Measurements from ENCODE around the gene IFIT2. TPM values are rescaled to one million over a fixed set of nuclear protein-coding genes. Genes with fewer than 3 reads are reported as not detected.
A peak's percentile ranks its signal among the peaks of the same experiment; 100 is the strongest.

The IFIT2 gene
- total RNA-seq, 4 donors from 2014 or later = 3.3 to 10.9 (median 4.7) TPM

GRCh38 chr10:89301232-89301631 is 614 bp upstream of the IFIT2 start:
- Histone ChIP-seq H3K9me3 (no peaks in the 10 kb centered on the region), H3K27me3 (no peaks in the 10 kb centered on the region), H3K27ac (peak overlapping the region; percentile 83 to 92 (median 88)), H3K4me1 (peaks cover 0 to 29% (median 2%) of the 10 kb centered on the region in 4 donors), H3K36me3 (peaks cover 0 to 6% (median 0%) of the 10 kb centered on the region in 3 donors), H3K4me3 (peak overlapping the region; percentile 41 to 73 (median 52))
- no peak for TF ChIP-seq POLR2A (IDR thresholded peaks at IDR 0.05)
- TF ChIP-seq CTCF (IDR thresholded peaks at IDR 0.05) = no peak
- peak in 2 of 3 donors; percentile 50 to 63 for DNase-seq

- Histone ChIP-seq H3K36me3 (peaks cover 0 to 18% (median 0%) of the 10 kb centered on the region in 3 donors), H3K4me3 (peak overlapping the region; percentile 41 to 73 (median 52)), H3K27ac (peak overlapping the region; percentile 83 to 92 (median 88)), H3K9me3 (no peaks in the 10 kb centered on the region), H3K27me3 (no peaks in the 10 kb centered on the region), H3K4me1 (peaks cover 0 to 29% (median 2%) of the 10 kb centered on the region in 4 donors)
- TF ChIP-seq CTCF (IDR thresholded peaks at IDR 0.05) (no peak), POLR2A (IDR thresholded peaks at IDR 0.05) (no peak)
- peak in 1 of 3 donors; percentile 22 for DNase-seq
Measured at GRCh38 chr10:89302625-89303024, 779 bp downstream of the IFIT2 start.

GRCh38 chr10:89303161-89303560 is 1.3 kb downstream of the IFIT2 start:
- H3K36me3 ChIP-seq = peaks cover 0 to 21% (median 0%) of the 10 kb centered on the region in 3 donors
- H3K9me3 ChIP-seq = no peaks in the 10 kb centered on the region
- H3K27me3 ChIP-seq = no peaks in the 10 kb centered on the region
- H3K4me3 ChIP-seq = peak overlapping the region in 2 of 4 donors; percentile 27 to 56
- peaks cover 0 to 29% (median 2%) of the 10 kb centered on the region in 4 donors for H3K4me1 ChIP-seq
- peak overlapping the region in 1 of 4 donors; percentile 91 for H3K27ac ChIP-seq
- no peak for DNase-seq
- TF ChIP-seq POLR2A (IDR thresholded peaks at IDR 0.05) (no peak), CTCF (IDR thresholded peaks at IDR 0.05) (no peak)

GRCh38 chr10:89304026-89304425 is 2.2 kb downstream of the IFIT2 start:
- H3K9me3 ChIP-seq = no peaks in the 10 kb centered on the region
- no peaks in the 10 kb centered on the region for H3K27me3 ChIP-seq
- H3K4me3 ChIP-seq = no peak overlapping the region
- TF ChIP-seq CTCF (IDR thresholded peaks at IDR 0.05) (no peak), POLR2A (IDR thresholded peaks at IDR 0.05) (no peak)
- peaks cover 0 to 21% (median 0%) of the 10 kb centered on the region in 3 donors for H3K36me3 ChIP-seq
- peaks cover 0 to 29% (median 2%) of the 10 kb centered on the region in 4 donors for H3K4me1 ChIP-seq
- DNase-seq = no peak
- no peak overlapping the region for H3K27ac ChIP-seq

GRCh38 chr10:89304446-89304845 is 2.6 kb downstream of the IFIT2 start:
- DNase-seq = no peak
- Histone ChIP-seq H3K27ac (no peak overlapping the region), H3K9me3 (no peaks in the 10 kb centered on the region), H3K4me1 (peaks cover 0 to 29% (median 2%) of the 10 kb centered on the region in 4 donors), H3K27me3 (no peaks in the 10 kb centered on the region), H3K4me3 (no peak overlapping the region), H3K36me3 (peaks cover 0 to 21% (median 0%) of the 10 kb centered on the region in 3 donors)
- TF ChIP-seq CTCF (IDR thresholded peaks at IDR 0.05) (no peak), POLR2A (IDR thresholded peaks at IDR 0.05) (no peak)
